HEK293T (cell line): ENCODE data around the gene EFHC1.

ENCODE experiments used
- CTCF ChIA-PET: fragments of 350-600 bp; formaldehyde crosslinking; extraction: SDS; loops from one replicate; lab custom pipeline; 2021; ENCODE audit warnings: antibody characterized with exemption, inconsistent platforms; lab: Yijun Ruan, JAX
- POLR2A ChIA-PET: fragments of 350-600 bp; formaldehyde crosslinking; extraction: SDS; loops from one replicate; lab custom pipeline; 2020; ENCODE audit warnings: antibody characterized with exemption, inconsistent platforms; lab: Yijun Ruan, JAX
- DNase-seq: peaks from one replicate; pipeline ENCODE4 v3.0.0; 2012; ENCODE audit warnings: mixed read lengths; ENCODE audit errors: extremely low spot score
- ARNT ChIP-seq: fragments of 450-650 bp; IDR thresholded peaks from 2 replicates; pipeline ENCODE4 v1.6.1; 2017; ENCODE audit warnings: mild to moderate bottlenecking
- BHLHE40 ChIP-seq: fragments of 450-650 bp; IDR thresholded peaks from 2 replicates; pipeline ENCODE4 v1.6.1; 2016; ENCODE audit warnings: mild to moderate bottlenecking, moderate library complexity, borderline replicate concordance
- CTBP1 ChIP-seq: fragments of 450-650 bp; IDR thresholded peaks from 2 replicates; pipeline ENCODE4 v1.6.1; 2016; ENCODE audit warnings: borderline replicate concordance
- ELF4 ChIP-seq: fragments of 450-650 bp; IDR thresholded peaks from 2 replicates; pipeline ENCODE4 v1.6.1; 2017; ENCODE audit warnings: antibody characterized with exemption
- FOXA1 ChIP-seq: fragments of 450-650 bp; IDR thresholded peaks from 2 replicates; pipeline ENCODE4 v1.6.1; 2016; ENCODE audit warnings: mild to moderate bottlenecking
- FOXK2 ChIP-seq: fragments of 450-650 bp; IDR thresholded peaks from 2 replicates; pipeline ENCODE4 v1.6.1; 2016; ENCODE audit warnings: mild to moderate bottlenecking
- FOXM1 ChIP-seq: fragments of 450-650 bp; IDR thresholded peaks from 2 replicates; pipeline ENCODE4 v1.6.1; 2017; ENCODE audit warnings: mild to moderate bottlenecking, borderline replicate concordance
- HDGF ChIP-seq: fragments of 450-650 bp; IDR thresholded peaks from 2 replicates; pipeline ENCODE4 v1.6.1; 2017; ENCODE audit warnings: antibody characterized with exemption, borderline replicate concordance
- L3MBTL2 ChIP-seq: fragments of 450-650 bp; conservative IDR thresholded peaks from 2 replicates; pipeline ENCODE4 v1.6.1; 2016; ENCODE audit warnings: mild to moderate bottlenecking
- LEF1 ChIP-seq: fragments of 450-650 bp; IDR thresholded peaks from 2 replicates; pipeline ENCODE4 v1.6.1; 2017; ENCODE audit warnings: mild to moderate bottlenecking, borderline replicate concordance
- NFRKB ChIP-seq: fragments of 450-650 bp; IDR thresholded peaks from 2 replicates; pipeline ENCODE4 v1.6.1; 2016; ENCODE audit warnings: mild to moderate bottlenecking, moderate library complexity
- SP1 ChIP-seq: fragments of 450-650 bp; IDR thresholded peaks from 2 replicates; pipeline ENCODE4 v1.6.1; 2017
- SUZ12 ChIP-seq: fragments of 450-650 bp; IDR thresholded peaks from 2 replicates; pipeline ENCODE4 v1.6.1; 2016; ENCODE audit warnings: mild to moderate bottlenecking
- TARDBP ChIP-seq: fragments of 450-650 bp; IDR thresholded peaks from 2 replicates; pipeline ENCODE4 v1.6.1; 2016
- ZNF384 ChIP-seq: fragments of 450-650 bp; IDR thresholded peaks from 2 replicates; pipeline ENCODE4 v1.6.1; 2016
- TF ChIP-seq, protein P1 (sequence below): fragments of 450-650 bp; IDR thresholded peaks from 2 replicates; pipeline ENCODE4 v1.6.1; 2016

EFHC1 gene

DNA sequence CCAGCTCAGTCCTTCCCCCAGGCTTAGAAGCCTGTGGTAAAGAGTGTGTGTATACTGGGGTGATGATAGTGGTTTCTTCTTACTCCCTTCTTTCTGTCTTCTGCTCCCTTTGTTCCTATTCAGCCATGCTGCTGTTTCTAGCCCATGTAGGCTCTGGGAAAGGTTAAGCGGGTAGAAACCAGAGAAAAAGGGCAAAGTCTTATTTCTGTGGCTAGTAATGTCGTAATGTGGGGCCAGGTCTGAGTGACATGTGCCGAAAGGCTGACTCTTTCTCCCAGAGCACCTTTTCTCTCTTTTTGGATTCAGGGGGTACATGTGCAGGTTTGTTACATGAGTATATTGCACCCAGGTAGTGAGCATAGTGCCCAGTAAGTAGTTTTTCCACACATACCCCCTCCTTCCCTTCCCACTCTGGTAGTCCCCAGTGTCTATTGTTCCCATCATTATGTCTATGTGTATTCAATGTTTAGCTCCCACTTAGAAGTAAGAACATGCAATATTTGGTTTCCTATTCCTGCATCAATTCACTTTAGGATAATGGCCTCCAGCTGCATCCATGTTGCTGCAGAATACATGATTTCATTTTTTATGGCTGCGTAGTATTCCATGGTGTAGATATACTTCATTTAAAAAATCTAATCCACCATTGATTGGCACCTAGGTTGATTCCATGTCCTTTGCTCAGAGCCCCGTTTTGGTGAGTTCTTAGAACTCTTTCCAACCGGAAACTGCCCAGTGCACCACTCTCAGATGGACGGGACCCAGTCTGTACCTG is 74.3 kb downstream of the EFHC1 start:
- ChIA-PET CTCF (no interaction called here), POLR2A (interaction anchor here (1.0 kb wide), 1 partner anchor 74 kb away, joined by 3 read pairs; the partner anchor contains the start of gene EFHC1)
- no peak for DNase-seq
- TF ChIP-seq CTBP1 (no peak), HDGF (no peak), SUZ12 (no peak), ELF4 (no peak), NFRKB (no peak)

DNA sequence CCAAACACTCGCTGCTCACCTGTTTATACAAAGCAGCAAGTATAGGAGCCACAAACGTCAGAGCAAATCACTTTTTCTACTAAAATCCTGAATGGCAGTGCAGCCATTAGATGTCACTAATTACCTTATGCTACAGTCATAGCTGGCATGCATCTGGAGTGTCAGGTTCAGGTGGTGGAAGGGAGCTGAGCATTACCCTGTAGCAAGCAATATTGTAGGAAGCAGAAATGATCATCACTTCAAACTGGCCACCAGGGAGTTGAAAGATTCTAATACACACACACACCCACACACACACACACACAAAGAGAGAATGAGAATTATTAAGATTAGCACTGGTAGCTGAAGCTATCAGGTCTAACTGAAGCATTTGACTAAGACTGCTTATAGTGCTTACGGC is 75.8 kb downstream of the EFHC1 start:
- TF ChIP-seq FOXK2, result no peak
- no peak for TF ChIP-seq NFRKB
- TF ChIP-seq ARNT, result no peak
- no peak for TF ChIP-seq SUZ12
- DNase-seq, result no peak
- POLR2A ChIA-PET, result interaction anchor here (1.9 kb wide), 1 partner anchor 76 kb away, joined by 8 read pairs; the partner anchor contains the start of gene EFHC1
- CTCF ChIA-PET, result interaction anchor here (0.6 kb wide), 2 partner anchors 25 to 41 kb away, joined by 3 read pairs; no protein-coding TSS in a partner anchor

DNA sequence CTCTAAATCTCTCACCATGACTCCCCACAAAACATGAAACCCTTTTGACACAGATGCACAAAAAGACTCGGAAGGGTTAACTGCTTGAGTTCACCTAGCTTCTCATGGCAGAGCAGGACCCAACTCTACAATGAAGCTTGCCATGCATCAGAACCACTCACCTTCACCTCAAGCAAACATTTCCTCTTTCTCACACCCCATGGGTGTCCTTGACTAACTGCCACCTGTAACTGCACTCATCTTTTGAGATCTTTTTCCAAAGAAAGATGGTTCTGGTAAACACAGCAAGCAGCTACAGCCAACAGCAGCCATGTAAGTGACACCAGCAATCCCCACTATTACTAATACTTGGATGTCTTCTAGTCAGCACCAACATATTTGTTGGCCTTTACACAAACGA is 76.5 kb downstream of the EFHC1 start:
- POLR2A ChIA-PET, result interaction anchor here (1.9 kb wide), 1 partner anchor 76 kb away, joined by 8 read pairs; the partner anchor contains the start of gene EFHC1
- CTCF ChIA-PET, result no interaction called here
- TF ChIP-seq ELF4, result no peak
- no peak for TF ChIP-seq SP1
- TF ChIP-seq, protein P1, sequence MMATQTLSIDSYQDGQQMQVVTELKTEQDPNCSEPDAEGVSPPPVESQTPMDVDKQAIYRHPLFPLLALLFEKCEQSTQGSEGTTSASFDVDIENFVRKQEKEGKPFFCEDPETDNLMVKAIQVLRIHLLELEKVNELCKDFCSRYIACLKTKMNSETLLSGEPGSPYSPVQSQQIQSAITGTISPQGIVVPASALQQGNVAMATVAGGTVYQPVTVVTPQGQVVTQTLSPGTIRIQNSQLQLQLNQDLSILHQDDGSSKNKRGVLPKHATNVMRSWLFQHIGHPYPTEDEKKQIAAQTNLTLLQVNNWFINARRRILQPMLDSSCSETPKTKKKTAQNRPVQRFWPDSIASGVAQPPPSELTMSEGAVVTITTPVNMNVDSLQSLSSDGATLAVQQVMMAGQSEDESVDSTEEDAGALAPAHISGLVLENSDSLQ, result no peak
- no peak for TF ChIP-seq SUZ12
- TF ChIP-seq L3MBTL2, result no peak
- TF ChIP-seq HDGF, result no peak
- no peak for TF ChIP-seq BHLHE40
- TF ChIP-seq TARDBP, result no peak
- no peak for TF ChIP-seq CTBP1
- TF ChIP-seq ARNT, result no peak
- TF ChIP-seq FOXM1, result no peak
- no peak for TF ChIP-seq ZNF384
- no peak for TF ChIP-seq FOXA1
- no peak for TF ChIP-seq LEF1

DNA sequence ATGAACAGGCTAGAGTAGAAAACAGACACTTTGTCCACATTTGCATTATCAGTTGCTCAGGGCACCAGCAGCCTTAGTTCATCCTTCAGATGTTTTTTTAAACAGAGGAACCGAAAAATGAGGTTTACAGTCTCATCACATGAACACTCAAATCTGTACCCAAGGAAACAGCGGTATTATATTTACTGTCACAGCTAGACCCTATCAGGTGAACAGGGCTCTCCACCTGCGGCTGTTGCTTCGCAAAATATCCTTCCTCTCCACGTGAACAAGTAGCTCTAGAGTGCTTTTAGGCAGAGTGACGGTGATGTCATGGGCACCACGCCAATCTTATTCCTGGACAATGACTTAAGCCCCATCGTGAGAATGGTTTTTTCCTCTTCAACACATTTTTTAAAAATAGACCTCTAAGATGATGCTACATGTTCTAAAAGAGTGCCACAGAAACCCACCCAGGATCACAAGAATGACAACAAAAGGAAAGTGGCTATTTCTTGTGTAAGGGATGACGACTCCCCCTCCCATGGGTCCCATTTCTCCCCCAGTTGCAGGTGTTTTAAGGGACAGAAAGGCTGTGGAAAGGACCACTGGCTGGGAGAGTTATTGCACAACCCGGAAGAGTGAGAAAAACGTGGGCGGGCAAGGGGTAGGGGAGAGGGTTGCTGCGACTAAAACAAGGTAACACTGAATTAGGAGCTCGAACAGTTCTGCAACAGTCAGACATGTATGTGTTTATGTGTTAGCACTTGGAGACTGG is 77.7 kb downstream of the EFHC1 start:
- no peak for TF ChIP-seq BHLHE40
- TF ChIP-seq ZNF384, result no peak
- no peak for TF ChIP-seq LEF1
- no peak for TF ChIP-seq HDGF
- no peak for TF ChIP-seq TARDBP
- TF ChIP-seq SUZ12, result no peak
- no peak for TF ChIP-seq ELF4
- no peak for DNase-seq
- POLR2A ChIA-PET, result interaction anchor here (0.6 kb wide), 1 partner anchor 167 kb away, joined by 3 read pairs; no protein-coding TSS in a partner anchor
- CTCF ChIA-PET, result no interaction called here

More for the DNA sequence above, 76.5 kb downstream of the EFHC1 start:
- DNase-seq, result no peak

DNA sequence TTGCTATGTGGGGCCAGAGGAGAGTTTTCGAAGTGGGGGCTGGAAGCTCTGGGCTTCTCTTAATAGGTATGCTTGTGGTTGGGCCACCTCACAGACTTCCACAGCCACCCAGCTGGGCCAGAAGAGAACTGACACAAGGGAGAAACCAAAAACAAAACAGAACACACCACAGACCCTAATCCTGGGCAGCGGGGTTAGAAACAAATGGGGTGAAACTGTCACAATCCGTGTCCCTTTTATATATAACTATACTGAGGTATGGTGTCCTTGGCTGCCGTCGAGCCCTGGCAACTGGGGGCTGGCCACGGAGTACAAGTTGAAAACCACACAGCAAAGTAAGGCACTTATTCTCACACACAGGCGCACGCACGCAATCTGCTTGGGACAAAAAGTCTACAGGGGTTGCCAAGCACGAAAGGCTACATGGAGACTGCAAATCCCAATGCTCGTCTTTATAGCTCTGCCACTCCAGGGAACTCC is 78.4 kb downstream of the EFHC1 start:
- TF ChIP-seq ARNT (no peak), BHLHE40 (no peak), CTBP1 (no peak), SP1 (no peak), NFRKB (no peak), TARDBP (no peak), ELF4 (no peak)
- TF ChIP-seq, protein P1, result no peak
- ChIA-PET CTCF (interaction anchor here (0.5 to 1.0 kb wide), 3 partner anchors 79 to 164 kb away, joined by 3 to 4 read pairs (median 3); no protein-coding TSS in a partner anchor), POLR2A (interaction anchor here (1.2 to 1.7 kb wide), 3 partner anchors 54 to 78 kb away, joined by 3 to 6 read pairs (median 3); partner anchors contain the start of gene EFHC1)
- DNase-seq, result no peak

DNA sequence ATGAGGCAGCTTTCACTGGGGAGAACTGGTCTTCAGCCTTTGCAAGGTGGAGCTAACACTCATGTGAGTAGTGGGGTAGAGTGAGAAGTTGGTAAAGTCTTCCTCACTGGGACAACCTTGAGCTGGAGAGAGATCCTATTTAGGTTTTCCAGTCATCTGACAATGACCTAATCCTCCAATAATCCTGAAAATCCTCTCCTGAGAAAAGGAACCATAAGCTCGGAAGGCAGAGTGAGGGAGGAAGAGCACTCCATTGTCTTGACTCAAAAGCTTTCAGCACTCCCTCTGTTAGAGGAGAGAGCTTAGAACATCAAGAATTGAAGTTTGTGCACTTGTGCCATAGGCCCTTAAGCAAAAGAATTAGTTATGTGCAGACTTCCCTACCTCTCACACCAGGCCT is 78.9 kb downstream of the EFHC1 start:
- CTCF ChIA-PET, result interaction anchor here (0.5 to 1.0 kb wide), 3 partner anchors 80 to 164 kb away, joined by 3 to 4 read pairs (median 3); no protein-coding TSS in a partner anchor
- POLR2A ChIA-PET, result interaction anchor here (1.2 to 1.7 kb wide), 3 partner anchors 53 to 78 kb away, joined by 3 to 6 read pairs (median 3); partner anchors contain the start of gene EFHC1
- DNase-seq, result no peak
- no peak for TF ChIP-seq HDGF
- TF ChIP-seq CTBP1, result no peak
- TF ChIP-seq ARNT, result no peak
- no peak for TF ChIP-seq FOXA1
- no peak for TF ChIP-seq ELF4
- no peak for TF ChIP-seq SUZ12
